ENCODE measurements around the gene TBC1D10A. TPM values are rescaled to one million over a fixed set of nuclear protein-coding genes. Genes with fewer than 3 reads are reported as not detected.

Gene TBC1D10A
- total RNA-seq, 2 donors from 2014 or later, result 34.3 to 35.8 TPM

DNA sequence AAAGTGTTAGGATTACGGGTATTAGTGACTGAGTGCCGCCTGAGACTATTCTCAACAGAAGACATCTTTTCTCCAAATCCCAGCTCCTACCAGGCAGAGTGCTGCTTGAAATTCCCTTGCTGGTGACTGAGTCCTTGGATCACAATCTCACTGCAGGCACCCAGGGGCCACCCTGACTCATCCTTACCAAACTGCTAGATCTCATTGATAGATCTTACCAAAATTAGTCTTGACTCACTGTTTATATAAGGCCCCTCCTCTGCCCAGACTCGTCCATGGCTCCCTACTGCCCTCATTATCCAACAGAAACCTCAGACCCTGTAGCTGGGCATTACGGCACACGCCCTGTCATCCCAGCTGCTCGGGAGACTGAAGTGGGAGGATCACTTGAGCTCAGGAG is 14.7 kb downstream of the TBC1D10A start:
- peak overlapping the region in 1 of 2 donors; percentile 29 for H3K9ac ChIP-seq (ENCODE audit: low read depth in 2 of 2, low read length in 2 of 2)
- no peak overlapping the region for H3K4me3 ChIP-seq

DNA sequence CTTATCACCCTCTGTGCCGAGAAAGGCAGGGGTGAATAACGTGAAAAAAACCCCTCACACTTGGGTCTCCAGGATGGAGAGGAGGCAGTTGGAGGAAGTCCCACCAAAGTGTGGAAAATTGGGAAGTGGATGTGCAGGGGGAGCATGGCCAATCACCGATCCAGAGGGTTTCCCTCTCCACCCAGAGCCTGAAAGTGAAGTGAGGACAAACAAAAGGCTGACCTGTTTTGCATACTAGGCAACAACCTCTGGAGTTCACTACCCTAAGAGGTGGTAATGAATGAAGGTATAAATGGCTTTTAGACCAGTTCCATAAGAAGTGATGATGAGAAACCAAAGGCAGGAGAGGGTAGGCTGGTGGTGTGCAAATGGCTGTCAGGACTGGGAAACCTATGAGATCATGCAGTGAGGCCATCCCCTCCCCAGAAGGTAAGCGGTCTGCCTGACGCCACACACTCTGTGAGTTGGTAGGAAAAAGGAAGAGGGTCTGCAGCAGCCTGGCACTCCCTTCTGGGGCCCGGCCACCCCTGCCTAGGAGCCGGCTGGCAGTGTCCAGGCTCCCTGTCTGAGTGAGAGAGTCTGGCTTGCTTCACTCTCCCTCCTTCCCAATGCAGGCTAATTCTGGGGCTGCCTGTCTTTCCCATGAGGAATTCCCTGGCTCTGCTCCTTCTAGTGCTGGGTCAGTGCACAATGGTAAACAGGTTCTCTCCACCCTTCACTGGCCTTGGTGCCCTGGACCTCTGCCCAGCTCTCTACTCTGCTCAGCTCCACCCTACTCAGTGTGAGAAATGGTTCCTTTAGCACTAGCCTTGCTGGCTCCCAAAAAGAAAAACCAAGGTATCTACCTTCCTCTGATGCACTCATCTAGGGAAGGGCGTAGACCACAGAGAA is 15.6 kb downstream of the TBC1D10A start:
- peaks cover 57% of the 10 kb centered on the region for H3K4me1 ChIP-seq
- H3K27me3 ChIP-seq, result no peaks in the 10 kb centered on the region
- intact Hi-C loops (cut with DNase I), result no loop called here
- no peaks in the 10 kb centered on the region for H3K9me3 ChIP-seq
- DNase-seq, result peak; percentile 83
- H3K4me3 ChIP-seq, result no peak overlapping the region
- H3K9ac ChIP-seq (ENCODE audit: low read depth in 2 of 2, low read length in 2 of 2), result peak overlapping the region in 1 of 2 donors; percentile 58
- H3K36me3 ChIP-seq, result no peaks in the 10 kb centered on the region
- peak overlapping the region; percentile 84 for H3K27ac ChIP-seq
- TF ChIP-seq, protein P1, sequence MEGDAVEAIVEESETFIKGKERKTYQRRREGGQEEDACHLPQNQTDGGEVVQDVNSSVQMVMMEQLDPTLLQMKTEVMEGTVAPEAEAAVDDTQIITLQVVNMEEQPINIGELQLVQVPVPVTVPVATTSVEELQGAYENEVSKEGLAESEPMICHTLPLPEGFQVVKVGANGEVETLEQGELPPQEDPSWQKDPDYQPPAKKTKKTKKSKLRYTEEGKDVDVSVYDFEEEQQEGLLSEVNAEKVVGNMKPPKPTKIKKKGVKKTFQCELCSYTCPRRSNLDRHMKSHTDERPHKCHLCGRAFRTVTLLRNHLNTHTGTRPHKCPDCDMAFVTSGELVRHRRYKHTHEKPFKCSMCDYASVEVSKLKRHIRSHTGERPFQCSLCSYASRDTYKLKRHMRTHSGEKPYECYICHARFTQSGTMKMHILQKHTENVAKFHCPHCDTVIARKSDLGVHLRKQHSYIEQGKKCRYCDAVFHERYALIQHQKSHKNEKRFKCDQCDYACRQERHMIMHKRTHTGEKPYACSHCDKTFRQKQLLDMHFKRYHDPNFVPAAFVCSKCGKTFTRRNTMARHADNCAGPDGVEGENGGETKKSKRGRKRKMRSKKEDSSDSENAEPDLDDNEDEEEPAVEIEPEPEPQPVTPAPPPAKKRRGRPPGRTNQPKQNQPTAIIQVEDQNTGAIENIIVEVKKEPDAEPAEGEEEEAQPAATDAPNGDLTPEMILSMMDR (IDR thresholded peaks at IDR 0.05), result no peak

More for the DNA sequence above, 14.7 kb downstream of the TBC1D10A start:
- intact Hi-C loops (cut with DNase I), result no loop called here
- Histone ChIP-seq H3K4me1 (peaks cover 49% of the 10 kb centered on the region), H3K27ac (peak overlapping the region; percentile 84), H3K36me3 (no peaks in the 10 kb centered on the region), H3K27me3 (no peaks in the 10 kb centered on the region), H3K9me3 (no peaks in the 10 kb centered on the region)
- DNase-seq, result no peak
- TF ChIP-seq, protein P1 (IDR thresholded peaks at IDR 0.05), result no peak

- Histone ChIP-seq H3K4me3 (no peak overlapping the region), H3K9ac (ENCODE audit: low read depth in 2 of 2, low read length in 2 of 2) (peak overlapping the region; percentile 27 to 58), H3K9me3 (no peaks in the 10 kb centered on the region), H3K4me1 (peaks cover 64% of the 10 kb centered on the region), H3K36me3 (no peaks in the 10 kb centered on the region), H3K27me3 (no peaks in the 10 kb centered on the region), H3K27ac (peak overlapping the region; percentile 84)
- intact Hi-C loops (cut with DNase I), result no loop called here
- TF ChIP-seq, protein P1 (IDR thresholded peaks at IDR 0.05), result no peak
- peak; percentile 73 for DNase-seq
Observed at GRCh38 chr22:30309951-30310741, 16.6 kb downstream of the TBC1D10A start.

GRCh38 chr22:30308518-30309230 is 18.1 kb downstream of the TBC1D10A start:
- TF ChIP-seq, protein P1 (IDR thresholded peaks at IDR 0.05), result no peak
- intact Hi-C loops (cut with DNase I), result no loop called here
- Histone ChIP-seq H3K36me3 (no peaks in the 10 kb centered on the region), H3K4me3 (no peak overlapping the region), H3K4me1 (peaks cover 64% of the 10 kb centered on the region), H3K9ac (ENCODE audit: low read depth in 2 of 2, low read length in 2 of 2) (no peak overlapping the region), H3K9me3 (no peaks in the 10 kb centered on the region), H3K27me3 (no peaks in the 10 kb centered on the region), H3K27ac (no peak overlapping the region)
- DNase-seq, result no peak

DNA sequence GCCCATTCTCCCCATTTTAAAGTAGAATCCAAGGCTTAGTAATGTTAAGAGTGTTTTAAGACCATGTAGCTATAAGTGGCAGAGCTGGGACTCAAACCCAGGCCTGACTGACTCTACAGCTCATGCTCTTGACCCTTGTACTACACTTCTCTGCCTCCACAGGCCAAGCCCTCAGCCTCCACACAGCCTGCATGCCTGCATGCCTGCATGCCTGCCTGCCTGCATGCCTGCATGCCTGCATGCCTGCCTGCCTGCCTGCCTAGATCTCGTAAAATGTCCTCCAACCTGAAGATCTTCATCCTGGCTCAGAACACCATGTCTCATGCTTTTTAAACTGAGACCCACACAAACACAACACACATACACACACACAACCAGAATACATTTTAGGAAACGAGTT is 18.6 kb downstream of the TBC1D10A start:
- intact Hi-C loops (cut with DNase I), result no loop called here
- peaks cover 66% of the 10 kb centered on the region for H3K4me1 ChIP-seq
- no peak overlapping the region for H3K27ac ChIP-seq
- H3K27me3 ChIP-seq, result no peaks in the 10 kb centered on the region
- DNase-seq, result no peak
- no peak overlapping the region for H3K4me3 ChIP-seq
- no peaks in the 10 kb centered on the region for H3K36me3 ChIP-seq
- TF ChIP-seq, protein P1 (IDR thresholded peaks at IDR 0.05), result no peak
- H3K9me3 ChIP-seq, result no peaks in the 10 kb centered on the region
- H3K9ac ChIP-seq (ENCODE audit: low read depth in 2 of 2, low read length in 2 of 2), result no peak overlapping the region

Data from colonic mucosa (tissue), 4 donors.